ENCODE measurements around the gene STX10. TPM values are rescaled to one million over a fixed set of nuclear protein-coding genes. Genes with fewer than 3 reads are reported as not detected.
A peak's percentile ranks its signal among the peaks of the same experiment; 100 is the strongest.

STX10 gene
- total and polyA plus RNA-seq, 9 of the 15 experiments (the other 6 are each of a cell fraction or from before 2014, with no cell fraction given) = 0.51 to 66.3 (median 31.0) TPM

DNA sequence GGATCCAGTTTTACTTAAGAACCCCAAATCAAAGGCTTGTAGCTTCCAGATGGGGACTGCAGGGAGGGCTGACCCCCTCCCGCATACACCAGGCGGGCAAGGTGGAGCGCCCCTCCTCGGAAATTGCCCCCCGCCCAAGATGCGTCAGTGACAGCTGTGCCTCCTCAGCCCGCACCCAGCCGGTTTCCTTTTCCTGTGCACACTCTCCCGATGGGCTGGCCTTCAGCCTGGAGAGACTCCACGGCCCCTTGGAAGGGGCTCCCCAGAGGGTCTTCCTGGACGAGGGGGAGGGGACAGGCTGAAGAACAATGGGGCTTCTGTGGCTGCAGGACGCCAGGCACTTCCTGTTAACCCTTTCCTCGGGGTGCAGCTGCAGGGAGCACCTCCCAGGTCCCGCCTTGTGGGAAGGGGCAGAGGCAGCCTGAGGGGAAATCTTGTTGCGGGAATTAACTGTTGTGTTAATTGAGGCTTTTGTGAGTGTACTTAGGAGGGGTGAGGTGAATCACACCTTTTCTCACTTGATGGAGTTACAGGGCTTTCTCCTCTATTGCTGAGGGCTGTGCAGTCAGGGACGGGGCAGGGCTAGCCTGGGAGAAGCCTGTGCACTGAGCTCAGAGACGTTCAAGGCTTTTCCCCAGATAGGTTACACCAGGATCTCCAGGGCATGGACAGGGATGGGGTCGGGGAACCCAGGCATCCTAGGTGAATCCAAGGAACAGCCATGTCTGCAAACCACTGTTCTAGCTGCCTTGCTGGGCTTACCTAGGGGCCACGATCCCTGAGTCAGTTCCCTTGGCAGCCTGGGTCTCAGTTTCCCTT is 14.4 kb upstream of the STX10 start (continued):
- no peak for TF ChIP-seq ZNF165 (CRISPR knock-in tag; IDR thresholded peaks at IDR 0.05; ENCODE audit: borderline replicate concordance)
- no peak for TF ChIP-seq RBM22 (IDR thresholded peaks at IDR 0.05; ENCODE audit: low read depth, low read length, poor library complexity, severe bottlenecking)
- peak; percentile 52 for TF ChIP-seq SAP30 (IDR thresholded peaks at IDR 0.05; ENCODE audit: borderline replicate concordance, insufficient read depth, low read depth, low read length, poor library complexity, severe bottlenecking)
- TF ChIP-seq TCF7L2 (IDR thresholded peaks at IDR 0.05; ENCODE audit: low read depth, low read length) = no peak
- peak; percentile 48; the same call in 1 of the 2 replicates for TF ChIP-seq L3MBTL2 (IDR thresholded peaks at IDR 0.05)
- no peak for TF ChIP-seq GTF2A2 (tag; IDR thresholded peaks at IDR 0.05)
- TF ChIP-seq TGIF2 (CRISPR knock-in tag; IDR thresholded peaks at IDR 0.05) = no peak
- TF ChIP-seq TAF9B (IDR thresholded peaks at IDR 0.05; ENCODE audit: partially characterized antibody) = peak; percentile 9
- TF ChIP-seq SMARCE1 (IDR thresholded peaks at IDR 0.05) = 0 out of 2 replicates have a peak, but pooled peaks have one; percentile 39
- TF ChIP-seq ELF2 (CRISPR knock-in tag; IDR thresholded peaks at IDR 0.05) = peak; percentile 91
- peak; percentile 57 for TF ChIP-seq RBFOX2 (IDR thresholded peaks at IDR 0.05; ENCODE audit: low read depth, low read length)
- TF ChIP-seq ZNF263 (CRISPR knock-in tag; IDR thresholded peaks at IDR 0.05; ENCODE audit: borderline replicate concordance) = peak; percentile 95
- TF ChIP-seq, protein P1, sequence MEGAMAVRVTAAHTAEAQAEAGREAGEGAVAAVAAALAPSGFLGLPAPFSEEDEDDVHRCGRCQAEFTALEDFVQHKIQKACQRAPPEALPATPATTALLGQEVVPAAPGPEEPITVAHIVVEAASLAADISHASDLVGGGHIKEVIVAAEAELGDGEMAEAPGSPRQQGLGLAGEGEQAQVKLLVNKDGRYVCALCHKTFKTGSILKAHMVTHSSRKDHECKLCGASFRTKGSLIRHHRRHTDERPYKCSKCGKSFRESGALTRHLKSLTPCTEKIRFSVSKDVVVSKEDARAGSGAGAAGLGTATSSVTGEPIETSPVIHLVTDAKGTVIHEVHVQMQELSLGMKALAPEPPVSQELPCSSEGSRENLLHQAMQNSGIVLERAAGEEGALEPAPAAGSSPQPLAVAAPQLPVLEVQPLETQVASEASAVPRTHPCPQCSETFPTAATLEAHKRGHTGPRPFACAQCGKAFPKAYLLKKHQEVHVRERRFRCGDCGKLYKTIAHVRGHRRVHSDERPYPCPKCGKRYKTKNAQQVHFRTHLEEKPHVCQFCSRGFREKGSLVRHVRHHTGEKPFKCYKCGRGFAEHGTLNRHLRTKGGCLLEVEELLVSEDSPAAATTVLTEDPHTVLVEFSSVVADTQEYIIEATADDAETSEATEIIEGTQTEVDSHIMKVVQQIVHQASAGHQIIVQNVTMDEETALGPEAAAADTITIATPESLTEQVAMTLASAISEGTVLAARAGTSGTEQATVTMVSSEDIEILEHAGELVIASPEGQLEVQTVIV (CRISPR knock-in tag; IDR thresholded peaks at IDR 0.05; ENCODE audit: borderline replicate concordance) = no peak
- TF ChIP-seq, protein P2, sequence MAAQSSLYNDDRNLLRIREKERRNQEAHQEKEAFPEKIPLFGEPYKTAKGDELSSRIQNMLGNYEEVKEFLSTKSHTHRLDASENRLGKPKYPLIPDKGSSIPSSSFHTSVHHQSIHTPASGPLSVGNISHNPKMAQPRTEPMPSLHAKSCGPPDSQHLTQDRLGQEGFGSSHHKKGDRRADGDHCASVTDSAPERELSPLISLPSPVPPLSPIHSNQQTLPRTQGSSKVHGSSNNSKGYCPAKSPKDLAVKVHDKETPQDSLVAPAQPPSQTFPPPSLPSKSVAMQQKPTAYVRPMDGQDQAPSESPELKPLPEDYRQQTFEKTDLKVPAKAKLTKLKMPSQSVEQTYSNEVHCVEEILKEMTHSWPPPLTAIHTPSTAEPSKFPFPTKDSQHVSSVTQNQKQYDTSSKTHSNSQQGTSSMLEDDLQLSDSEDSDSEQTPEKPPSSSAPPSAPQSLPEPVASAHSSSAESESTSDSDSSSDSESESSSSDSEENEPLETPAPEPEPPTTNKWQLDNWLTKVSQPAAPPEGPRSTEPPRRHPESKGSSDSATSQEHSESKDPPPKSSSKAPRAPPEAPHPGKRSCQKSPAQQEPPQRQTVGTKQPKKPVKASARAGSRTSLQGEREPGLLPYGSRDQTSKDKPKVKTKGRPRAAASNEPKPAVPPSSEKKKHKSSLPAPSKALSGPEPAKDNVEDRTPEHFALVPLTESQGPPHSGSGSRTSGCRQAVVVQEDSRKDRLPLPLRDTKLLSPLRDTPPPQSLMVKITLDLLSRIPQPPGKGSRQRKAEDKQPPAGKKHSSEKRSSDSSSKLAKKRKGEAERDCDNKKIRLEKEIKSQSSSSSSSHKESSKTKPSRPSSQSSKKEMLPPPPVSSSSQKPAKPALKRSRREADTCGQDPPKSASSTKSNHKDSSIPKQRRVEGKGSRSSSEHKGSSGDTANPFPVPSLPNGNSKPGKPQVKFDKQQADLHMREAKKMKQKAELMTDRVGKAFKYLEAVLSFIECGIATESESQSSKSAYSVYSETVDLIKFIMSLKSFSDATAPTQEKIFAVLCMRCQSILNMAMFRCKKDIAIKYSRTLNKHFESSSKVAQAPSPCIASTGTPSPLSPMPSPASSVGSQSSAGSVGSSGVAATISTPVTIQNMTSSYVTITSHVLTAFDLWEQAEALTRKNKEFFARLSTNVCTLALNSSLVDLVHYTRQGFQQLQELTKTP (IDR thresholded peaks at IDR 0.05; ENCODE audit: low read depth in 1 of 2, partially characterized antibody in 2 of 2) = peak in 1 of 2 experiments; percentile 25
- TF ChIP-seq PTRF (tag; IDR thresholded peaks at IDR 0.05) = no peak
- no peak for TF ChIP-seq CEBPG (CRISPR knock-in tag; IDR thresholded peaks at IDR 0.05)
- no peak for TF ChIP-seq CEBPG (tag; conservative IDR thresholded peaks at IDR 0.05 in 1 of 2, IDR thresholded peaks at IDR 0.05 in 1 of 2)

Measured in K562 (cell line).